ENCODE measurements around the gene CAPN12. TPM values are rescaled to one million over a fixed set of nuclear protein-coding genes. Genes with fewer than 3 reads are reported as not detected.

CAPN12 gene
- total and polyA plus RNA-seq, 2 experiments from 2014 or later: 0.11 to 0.21 TPM

- Histone ChIP-seq H3K36me3 (ENCODE audit: low read depth) (no peaks in the 10 kb centered on the region), H3K79me2 (ENCODE audit: insufficient read depth) (peaks cover 98% of the 10 kb centered on the region), H3K27ac (peak overlapping the region; percentile 94), H4K20me1 (ENCODE audit: insufficient read depth) (no peaks in the 10 kb centered on the region), H3K9ac (peak overlapping the region; percentile 67), H3K27me3 (replicated peaks; ENCODE audit: insufficient read depth) (no peaks in the 10 kb centered on the region), H3K9me2 (ENCODE audit: insufficient read depth) (no peaks in the 10 kb centered on the region), H3K4me3 (peak overlapping the region; percentile 21), H3K4me1 (ENCODE audit: insufficient read depth) (peaks cover 48% of the 10 kb centered on the region), H3K9me3 (ENCODE audit: low read depth) (no peaks in the 10 kb centered on the region), H3F3A (ENCODE audit: insufficient read depth) (peaks cover 61% of the 10 kb centered on the region), H3K4me2 (ENCODE audit: unreplicated experiment) (peak overlapping the region; percentile 59), H2AFZ (no peak overlapping the region)
- in situ Hi-C loops (cut with MboI): no loop called here
- 34 to 36% methylated on average over 19 of the region's 19 CpGs for WGBS, 2 experiments (ENCODE audit: low coverage in 1 of 2, low lambda C conversion rate in 2 of 2, missing lambda C conversion rate in 2 of 2)
- peak; percentile 79 for DNase-seq
- TF ChIP-seq EZH2phosphoT487 (IDR thresholded peaks at IDR 0.05; ENCODE audit: insufficient read depth, low read depth) (no peak), EZH2 (IDR thresholded peaks at IDR 0.05; ENCODE audit: insufficient read depth, poor library complexity, severe bottlenecking) (no peak)
Observed at GRCh38 chr19:38693380-38694223, 50.7 kb downstream of the CAPN12 start.

DNA sequence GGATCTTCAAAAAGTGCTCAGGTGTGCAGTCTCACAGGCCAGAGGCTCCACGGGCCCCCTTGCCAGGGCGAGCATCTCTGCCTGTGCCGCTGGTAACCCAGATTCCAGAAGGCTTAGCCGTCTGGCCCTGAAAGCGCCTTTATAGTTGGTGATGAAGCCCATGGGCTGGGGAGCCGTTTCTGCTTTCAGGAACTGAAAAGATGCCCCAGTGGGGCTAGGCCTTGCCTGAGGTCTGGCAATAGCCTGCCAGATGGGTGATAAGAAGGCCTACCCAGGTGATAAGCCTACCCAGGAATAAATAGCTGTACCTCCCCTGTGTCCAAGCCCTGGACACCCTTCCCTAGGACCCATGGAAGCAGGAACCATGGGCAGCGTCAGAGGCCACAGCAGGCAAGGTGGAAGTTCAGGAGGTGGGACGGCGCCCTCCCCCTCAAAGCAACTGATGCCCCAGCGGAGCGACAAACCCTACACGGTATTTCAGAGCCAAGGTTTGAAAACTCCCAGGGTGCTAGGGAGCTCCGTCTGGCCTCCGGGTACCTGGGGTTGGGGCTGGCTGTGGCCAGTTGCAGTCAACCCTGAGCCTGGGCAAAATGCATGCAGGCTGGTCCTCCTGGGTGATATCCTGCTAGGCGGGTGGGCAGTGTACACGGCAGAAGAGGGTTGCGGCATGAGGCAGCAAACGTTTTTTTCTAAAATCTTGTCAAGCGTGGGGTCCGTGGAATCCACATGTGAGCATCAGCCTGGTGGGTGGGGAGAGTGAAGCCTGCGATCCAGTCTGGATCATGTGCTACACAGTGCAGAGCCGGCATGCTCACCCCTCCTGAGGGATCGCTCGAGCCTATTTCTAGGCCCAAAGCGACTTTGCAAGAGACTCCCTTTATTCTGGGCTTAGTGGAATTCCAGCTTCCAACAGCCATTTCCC lies 51.6 kb downstream of the CAPN12 start:
- Histone ChIP-seq H3K27me3 (replicated peaks; ENCODE audit: insufficient read depth) (no peaks in the 10 kb centered on the region), H3K4me2 (ENCODE audit: unreplicated experiment) (peak overlapping the region; percentile 59), H3K27ac (peak overlapping the region; percentile 94), H3K79me2 (ENCODE audit: insufficient read depth) (peaks cover 98% of the 10 kb centered on the region), H3F3A (ENCODE audit: insufficient read depth) (peaks cover 70% of the 10 kb centered on the region), H3K36me3 (ENCODE audit: low read depth) (no peaks in the 10 kb centered on the region), H2AFZ (no peak overlapping the region), H3K9me3 (ENCODE audit: low read depth) (no peaks in the 10 kb centered on the region), H4K20me1 (ENCODE audit: insufficient read depth) (no peaks in the 10 kb centered on the region), H3K9ac (peak overlapping the region; percentile 67), H3K4me3 (peak overlapping the region; percentile 21), H3K9me2 (ENCODE audit: insufficient read depth) (no peaks in the 10 kb centered on the region), H3K4me1 (ENCODE audit: insufficient read depth) (peaks cover 57% of the 10 kb centered on the region)
- TF ChIP-seq EZH2phosphoT487 (IDR thresholded peaks at IDR 0.05; ENCODE audit: insufficient read depth, low read depth) (no peak), EZH2 (IDR thresholded peaks at IDR 0.05; ENCODE audit: insufficient read depth, poor library complexity, severe bottlenecking) (no peak)
- in situ Hi-C loops (cut with MboI): no loop called here
- peak; percentile 35 for DNase-seq
- 70 to 72% methylated on average over 25 of the region's 25 CpGs for WGBS, 2 experiments (ENCODE audit: low coverage in 1 of 2, low lambda C conversion rate in 2 of 2, missing lambda C conversion rate in 2 of 2)

DNA sequence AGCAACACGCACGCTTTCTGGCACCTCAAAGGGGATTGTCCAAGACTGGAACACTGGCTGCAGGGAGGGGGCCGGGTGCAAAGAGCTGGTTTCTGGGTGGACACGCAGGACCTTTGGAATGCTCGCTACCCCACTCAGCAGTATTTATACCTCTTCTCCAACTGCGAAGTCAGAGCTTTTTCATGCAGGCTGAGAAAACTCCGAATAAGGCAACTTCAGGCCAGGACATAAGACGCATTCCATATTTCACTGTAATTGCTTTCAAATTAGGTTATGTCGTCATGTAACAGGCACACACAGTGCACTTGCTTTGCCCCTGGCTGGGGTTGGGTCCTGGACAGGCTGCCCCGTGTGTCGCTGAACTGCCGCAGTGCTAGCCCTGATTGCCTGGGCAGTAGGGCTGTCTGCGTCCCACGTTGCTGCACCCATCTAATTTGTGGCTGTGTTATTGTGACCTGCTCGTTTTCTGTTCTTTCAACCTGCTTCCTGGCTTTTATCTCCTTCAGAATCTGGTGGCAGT lies 52.3 kb downstream of the CAPN12 start:
- Histone ChIP-seq H3K4me1 (ENCODE audit: insufficient read depth) (peaks cover 61% of the 10 kb centered on the region), H3F3A (ENCODE audit: insufficient read depth) (peaks cover 77% of the 10 kb centered on the region), H3K9ac (peak overlapping the region; percentile 67), H3K36me3 (ENCODE audit: low read depth) (no peaks in the 10 kb centered on the region), H3K9me2 (ENCODE audit: insufficient read depth) (no peaks in the 10 kb centered on the region), H3K9me3 (ENCODE audit: low read depth) (no peaks in the 10 kb centered on the region), H3K27me3 (replicated peaks; ENCODE audit: insufficient read depth) (no peaks in the 10 kb centered on the region), H3K4me3 (no peak overlapping the region), H3K27ac (peak overlapping the region; percentile 94), H4K20me1 (ENCODE audit: insufficient read depth) (no peaks in the 10 kb centered on the region), H3K4me2 (ENCODE audit: unreplicated experiment) (peak overlapping the region; percentile 38), H3K79me2 (ENCODE audit: insufficient read depth) (peaks cover 98% of the 10 kb centered on the region), H2AFZ (no peak overlapping the region)
- DNase-seq: peak; percentile 97
- in situ Hi-C loops (cut with MboI): no loop called here
- TF ChIP-seq EZH2 (IDR thresholded peaks at IDR 0.05; ENCODE audit: insufficient read depth, poor library complexity, severe bottlenecking): no peak
- TF ChIP-seq EZH2phosphoT487 (IDR thresholded peaks at IDR 0.05; ENCODE audit: insufficient read depth, low read depth): no peak
- 17 to 24% methylated on average over 15 of the region's 15 CpGs for WGBS, 2 experiments (ENCODE audit: low coverage in 1 of 2, low lambda C conversion rate in 2 of 2, missing lambda C conversion rate in 2 of 2)

DNA sequence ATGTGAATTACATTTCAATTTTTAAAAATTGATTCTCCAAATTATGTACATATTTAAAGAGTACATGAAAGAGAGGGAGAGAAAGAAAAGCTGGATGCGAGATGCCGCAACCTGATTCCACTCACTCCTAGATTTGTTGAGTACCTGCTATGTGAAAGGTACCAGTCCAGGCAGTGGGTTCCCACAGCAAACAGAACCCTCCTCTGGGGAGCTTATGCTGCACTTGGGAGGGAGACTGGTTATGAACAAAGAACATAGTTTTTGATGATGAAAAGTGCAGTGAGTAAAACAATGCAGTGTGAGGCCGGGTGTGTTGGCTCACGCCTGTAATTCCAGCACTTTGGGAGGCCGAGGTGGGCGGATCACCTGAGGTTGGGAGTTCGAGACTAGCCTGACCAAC lies 53.4 kb downstream of the CAPN12 start:
- Histone ChIP-seq H3K27ac (peak overlapping the region; percentile 94), H2AFZ (no peak overlapping the region), H3K4me2 (ENCODE audit: unreplicated experiment) (no peak overlapping the region), H4K20me1 (ENCODE audit: insufficient read depth) (no peaks in the 10 kb centered on the region), H3K27me3 (replicated peaks; ENCODE audit: insufficient read depth) (no peaks in the 10 kb centered on the region), H3F3A (ENCODE audit: insufficient read depth) (peaks cover 88% of the 10 kb centered on the region), H3K9me3 (ENCODE audit: low read depth) (no peaks in the 10 kb centered on the region), H3K79me2 (ENCODE audit: insufficient read depth) (peaks cover 98% of the 10 kb centered on the region), H3K9ac (0 out of 2 replicates have a peak overlapping the region, but pooled peaks have one; percentile 45), H3K4me1 (ENCODE audit: insufficient read depth) (peaks cover 71% of the 10 kb centered on the region), H3K9me2 (ENCODE audit: insufficient read depth) (no peaks in the 10 kb centered on the region), H3K36me3 (ENCODE audit: low read depth) (no peaks in the 10 kb centered on the region), H3K4me3 (no peak overlapping the region)
- 89 to 94% methylated on average over 7 of the region's 7 CpGs for WGBS, 2 experiments (ENCODE audit: low coverage in 1 of 2, low lambda C conversion rate in 2 of 2, missing lambda C conversion rate in 2 of 2)
- TF ChIP-seq EZH2 (IDR thresholded peaks at IDR 0.05; ENCODE audit: insufficient read depth, poor library complexity, severe bottlenecking) (no peak), EZH2phosphoT487 (IDR thresholded peaks at IDR 0.05; ENCODE audit: insufficient read depth, low read depth) (no peak)
- no peak for DNase-seq
- in situ Hi-C loops (cut with MboI): no loop called here

Data from GM23248 (cell line).